OCI-LY3 (cell line): ENCODE data around the gene BANP.
"Not testable (repeated sequence)": the region's sequence is repeated elsewhere in the genome, so short reads cannot be mapped to it uniquely, and the experiment has no call there.

ENCODE experiments used
- H2AFZ ChIP-seq: fragments of 200-600, 300-600 bp; shearing (Covaris generic); 2 replicates; pipeline ENCODE4 v1.6.0; 2014; ENCODE audit warnings: antibody characterized with exemption, low read depth, low read length
- H3K27ac ChIP-seq: fragments of 200-600, 300-600 bp; sonication (generic); 2 replicates; pipeline ENCODE4 v1.5.1; 2014; ENCODE audit warnings: mild to moderate bottlenecking, low read length, moderate library complexity, mixed read lengths
- H3K27me3 ChIP-seq: fragments of 200-600, 300-600 bp; sonication (generic); 2 replicates; pipeline ENCODE4 v1.6.1; 2014; ENCODE audit warnings: low read depth, low read length, mixed read lengths
- H3K36me3 ChIP-seq: fragments of 200-600, 300-600 bp; sonication (generic); replicated peaks from 2 replicates; pipeline ENCODE3; 2014; ENCODE audit warnings: low read depth, low read length, mixed read lengths
- H3K4me1 ChIP-seq: fragments of 300-600, 200-600 bp; sonication (generic); 2 replicates; pipeline ENCODE4 v1.6.1; 2014; ENCODE audit warnings: low read length, mixed read lengths
- H3K4me2 ChIP-seq: fragments of 200-600, 300-600 bp; sonication (generic); 2 replicates; pipeline ENCODE4 v1.6.1; 2014; ENCODE audit warnings: low read length, mixed read lengths
- H3K4me3 ChIP-seq: fragments of 300-600, 200-600 bp; sonication (generic); 2 replicates; pipeline ENCODE4 v1.5.1; 2014; ENCODE audit warnings: antibody characterized with exemption, mild to moderate bottlenecking, low read length, moderate library complexity
- H3K79me2 ChIP-seq: fragments of 300-600, 200-600 bp; shearing (Covaris generic); 2 replicates; pipeline ENCODE4 v1.6.1; 2014; ENCODE audit warnings: mild to moderate bottlenecking, low read length, mixed read lengths
- H3K9ac ChIP-seq: fragments of 300-600, 200-600 bp; shearing (Covaris generic); 2 replicates; pipeline ENCODE4 v1.6.0; 2014; ENCODE audit warnings: mild to moderate bottlenecking, low read length, moderate library complexity
- H3K9me3 ChIP-seq: fragments of 200-600, 300-600 bp; shearing (Covaris generic); 2 replicates; pipeline ENCODE4 v1.6.1; 2014; ENCODE audit warnings: low read length, mixed read lengths; ENCODE audit not compliant: insufficient read depth
- H4K20me1 ChIP-seq: fragments of 200-600, 300-600 bp; sonication (generic); 2 replicates; pipeline ENCODE4 v1.6.1; 2016; ENCODE audit warnings: low read length, mixed read lengths; ENCODE audit not compliant: insufficient read depth
- EZH2phosphoT487 ChIP-seq: fragments of 200-600 bp; shearing (Covaris generic); IDR thresholded peaks from 2 replicates; pipeline ENCODE4 v1.6.1; 2018; ENCODE audit warnings: antibody characterized with exemption, mixed run types, low read depth
- TF ChIP-seq, protein P1 (sequence below): fragments of 200-600, 300-600 bp; sonication (generic); IDR thresholded peaks from 2 replicates; pipeline ENCODE4 v1.5.1; 2014; ENCODE audit warnings: antibody characterized with exemption, low read length, low read depth

BANP gene

DNA sequence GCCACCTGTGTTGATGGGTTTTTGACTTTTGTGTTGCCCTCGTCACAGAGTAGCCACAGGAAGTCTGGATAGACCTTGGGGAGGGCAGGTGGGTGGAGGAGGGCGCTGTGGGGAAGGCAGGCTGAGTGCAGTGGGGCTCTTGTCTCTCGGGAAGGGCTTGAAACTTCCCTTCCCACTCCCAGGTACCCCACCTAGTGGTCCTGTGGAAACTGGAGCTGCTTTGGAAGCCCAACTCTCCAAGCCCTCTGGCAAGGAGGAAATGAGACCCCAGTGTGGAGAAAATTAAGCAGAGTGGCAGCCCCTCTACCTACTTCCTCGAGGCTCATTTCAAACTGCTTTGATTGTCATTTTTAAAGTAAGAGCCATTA, 24.1 kb upstream of the BANP start:
- Histone ChIP-seq H3K27ac (no peak overlapping the region), H3K9me3 (no peaks in the 10 kb centered on the region), H3K27me3 (peaks cover 30% of the 10 kb centered on the region), H3K36me3 (no peaks in the 10 kb centered on the region), H3K79me2 (no peaks in the 10 kb centered on the region), H4K20me1 (no peaks in the 10 kb centered on the region), H3K9ac (no peak overlapping the region), H3K4me3 (peak overlapping the region; percentile 71; the same call in 1 of the 2 replicates), H2AFZ (no peak overlapping the region), H3K4me1 (peaks cover 56% of the 10 kb centered on the region), H3K4me2 (peak overlapping the region; percentile 93)
- TF ChIP-seq EZH2phosphoT487, result no peak
- TF ChIP-seq, protein P1, sequence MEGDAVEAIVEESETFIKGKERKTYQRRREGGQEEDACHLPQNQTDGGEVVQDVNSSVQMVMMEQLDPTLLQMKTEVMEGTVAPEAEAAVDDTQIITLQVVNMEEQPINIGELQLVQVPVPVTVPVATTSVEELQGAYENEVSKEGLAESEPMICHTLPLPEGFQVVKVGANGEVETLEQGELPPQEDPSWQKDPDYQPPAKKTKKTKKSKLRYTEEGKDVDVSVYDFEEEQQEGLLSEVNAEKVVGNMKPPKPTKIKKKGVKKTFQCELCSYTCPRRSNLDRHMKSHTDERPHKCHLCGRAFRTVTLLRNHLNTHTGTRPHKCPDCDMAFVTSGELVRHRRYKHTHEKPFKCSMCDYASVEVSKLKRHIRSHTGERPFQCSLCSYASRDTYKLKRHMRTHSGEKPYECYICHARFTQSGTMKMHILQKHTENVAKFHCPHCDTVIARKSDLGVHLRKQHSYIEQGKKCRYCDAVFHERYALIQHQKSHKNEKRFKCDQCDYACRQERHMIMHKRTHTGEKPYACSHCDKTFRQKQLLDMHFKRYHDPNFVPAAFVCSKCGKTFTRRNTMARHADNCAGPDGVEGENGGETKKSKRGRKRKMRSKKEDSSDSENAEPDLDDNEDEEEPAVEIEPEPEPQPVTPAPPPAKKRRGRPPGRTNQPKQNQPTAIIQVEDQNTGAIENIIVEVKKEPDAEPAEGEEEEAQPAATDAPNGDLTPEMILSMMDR, result 0 out of 2 replicates have a peak, but pooled peaks have one; percentile 3

GRCh38 chr16:87929986-87930385, 21.2 kb upstream of the BANP start:
- no peaks in the 10 kb centered on the region for H3K9me3 ChIP-seq
- TF ChIP-seq, protein P1, result no peak
- TF ChIP-seq EZH2phosphoT487, result no peak
- no peak overlapping the region for H3K27ac ChIP-seq
- peaks cover 13% of the 10 kb centered on the region; the same call in 1 of the 2 replicates for H3K27me3 ChIP-seq
- H3K9ac ChIP-seq, result no peak overlapping the region
- H3K4me3 ChIP-seq, result no peak overlapping the region
- no peak overlapping the region for H2AFZ ChIP-seq
- no peaks in the 10 kb centered on the region for H3K36me3 ChIP-seq
- H4K20me1 ChIP-seq, result no peaks in the 10 kb centered on the region
- H3K4me1 ChIP-seq, result peaks cover 31% of the 10 kb centered on the region
- H3K79me2 ChIP-seq, result no peaks in the 10 kb centered on the region
- no peak overlapping the region for H3K4me2 ChIP-seq

- H3K9me3 ChIP-seq, result no peaks in the 10 kb centered on the region
- H3K4me2 ChIP-seq, result peak overlapping the region; percentile 17; the same call in 1 of the 2 replicates
- no peak overlapping the region for H3K9ac ChIP-seq
- no peak for TF ChIP-seq EZH2phosphoT487
- TF ChIP-seq, protein P1, result peak; percentile 44
- H3K27ac ChIP-seq, result no peak overlapping the region
- peaks cover 26% of the 10 kb centered on the region for H3K4me1 ChIP-seq
- no peak overlapping the region for H3K4me3 ChIP-seq
- H4K20me1 ChIP-seq, result no peaks in the 10 kb centered on the region
- peaks cover 13% of the 10 kb centered on the region; the same call in 1 of the 2 replicates for H3K27me3 ChIP-seq
- H3K79me2 ChIP-seq, result no peaks in the 10 kb centered on the region
- H3K36me3 ChIP-seq, result no peaks in the 10 kb centered on the region
- no peak overlapping the region for H2AFZ ChIP-seq
These were observed 20.8 kb upstream of the BANP start for GRCh38 chr16:87930456-87930855.

GRCh38 chr16:87931504-87931903, 19.7 kb upstream of the BANP start:
- no peaks in the 10 kb centered on the region for H4K20me1 ChIP-seq
- peaks cover 16% of the 10 kb centered on the region for H3K4me1 ChIP-seq
- no peak overlapping the region for H3K4me2 ChIP-seq
- H3K9ac ChIP-seq, result no peak overlapping the region
- H3K79me2 ChIP-seq, result no peaks in the 10 kb centered on the region
- peaks cover 13% of the 10 kb centered on the region; the same call in 1 of the 2 replicates for H3K27me3 ChIP-seq
- H3K36me3 ChIP-seq, result no peaks in the 10 kb centered on the region
- H3K27ac ChIP-seq, result no peak overlapping the region
- H3K9me3 ChIP-seq, result no peaks in the 10 kb centered on the region
- no peak overlapping the region for H3K4me3 ChIP-seq
- no peak overlapping the region for H2AFZ ChIP-seq
- TF ChIP-seq, protein P1, result no peak
- no peak for TF ChIP-seq EZH2phosphoT487

DNA sequence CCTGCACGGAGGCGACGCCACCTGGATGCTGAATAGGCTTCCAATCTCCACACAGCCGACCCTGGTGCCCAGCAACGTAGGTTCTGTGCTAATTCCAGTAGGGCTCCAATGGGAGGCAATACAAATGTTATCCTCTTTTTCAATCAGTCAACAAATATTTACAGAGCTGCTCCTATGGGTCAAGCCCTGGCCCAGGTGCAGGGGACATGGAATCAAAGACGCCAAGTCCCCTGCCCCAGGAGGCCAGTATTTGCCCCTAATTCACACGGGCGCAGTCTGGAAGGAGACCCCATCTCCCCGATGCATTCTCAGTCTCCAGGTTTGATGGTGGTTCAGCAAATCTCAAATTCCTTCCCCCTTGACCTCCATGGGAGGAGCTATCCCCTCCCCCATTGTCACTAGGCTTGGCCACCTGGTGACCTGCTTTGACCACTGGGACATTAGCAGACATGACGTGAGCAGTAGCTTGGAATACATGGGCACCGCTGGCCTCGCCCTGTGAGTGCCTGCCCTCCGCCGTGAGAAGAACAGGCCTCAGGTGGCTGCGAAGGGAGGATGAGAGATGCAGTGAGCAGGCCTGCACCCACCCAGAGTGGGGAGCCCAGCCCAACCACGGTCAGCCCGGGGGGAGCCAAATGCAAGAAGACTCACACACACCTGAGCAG, 18.6 kb upstream of the BANP start:
- H3K27ac ChIP-seq, H4K20me1 ChIP-seq, H3K9me3 ChIP-seq, H2AFZ ChIP-seq, H3K4me3 ChIP-seq, H3K4me1 ChIP-seq, H3K79me2 ChIP-seq, H3K27me3 ChIP-seq, H3K36me3 ChIP-seq, H3K9ac ChIP-seq, H3K4me2 ChIP-seq: not testable (repeated sequence)
